SK-N-SH treated with all-trans-retinoic acid at 6 μM for 48 hours (cell line): ENCODE data around the gene GLIPR2.

Experiments used
- ARNTL ChIP-seq: fragments of 450-650 bp; formaldehyde crosslinking; IDR thresholded peaks from 2 replicates; pipeline ENCODE4 v1.5.0; 2020; ENCODE audit warnings: low read depth, mild to moderate bottlenecking, moderate library complexity, borderline replicate concordance
- BACH2 ChIP-seq: fragments of 250-450 bp; sonication (Bioruptor Pico); IDR thresholded peaks from 2 replicates; pipeline ENCODE4 v1.9.0; 2021; ENCODE audit warnings: mild to moderate bottlenecking, borderline replicate concordance
- CSDC2 ChIP-seq: fragments of 250-450 bp; sonication (Bioruptor Pico); IDR thresholded peaks from 2 replicates; pipeline ENCODE4 v1.5.0; 2020; ENCODE audit warnings: mild to moderate bottlenecking, moderate library complexity
- RARB ChIP-seq: fragments of 250-450 bp; sonication (Bioruptor Pico); IDR thresholded peaks from 2 replicates; pipeline ENCODE4 v1.8.0; 2021; ENCODE audit warnings: mild to moderate bottlenecking, moderate library complexity
- SNAI2 ChIP-seq: fragments of 250-450 bp; sonication (Bioruptor Pico); IDR thresholded peaks from 2 replicates; pipeline ENCODE4 v1.5.0; 2020; ENCODE audit warnings: mild to moderate bottlenecking, moderate library complexity
- ZC3H10 ChIP-seq: fragments of 250-450 bp; sonication (Bioruptor Pico); IDR thresholded peaks from 2 replicates; pipeline ENCODE4 v1.5.1; 2021; ENCODE audit warnings: mild to moderate bottlenecking, moderate library complexity
- ZFP3 ChIP-seq: fragments of 250-450 bp; sonication (Bioruptor Pico); IDR thresholded peaks from 2 replicates; pipeline ENCODE4 v1.5.0; 2020; ENCODE audit warnings: mild to moderate bottlenecking, moderate library complexity
- ZNF565 ChIP-seq: fragments of 450-650 bp; formaldehyde crosslinking; conservative IDR thresholded peaks from 2 replicates; pipeline ENCODE4 v1.5.0; 2020; ENCODE audit warnings: low read depth, mild to moderate bottlenecking, moderate library complexity
- ZNF70 ChIP-seq: fragments of 450-650 bp; formaldehyde crosslinking; IDR thresholded peaks from 2 replicates; pipeline ENCODE4 v1.5.0; 2020; ENCODE audit warnings: mild to moderate bottlenecking, moderate library complexity
- TF ChIP-seq, protein P1 (sequence below): fragments of 250-450 bp; sonication (Bioruptor Pico); IDR thresholded peaks from 2 replicates; pipeline ENCODE4 v1.8.0; 2021; ENCODE audit warnings: low read depth, mild to moderate bottlenecking, moderate library complexity, borderline replicate concordance
- TF ChIP-seq, protein P2 (sequence below): fragments of 250-450 bp; sonication (Bioruptor Pico); IDR thresholded peaks from 2 replicates; pipeline ENCODE4 v1.5.0; 2020; ENCODE audit warnings: mild to moderate bottlenecking, moderate library complexity
- TF ChIP-seq, protein P3 (sequence below): fragments of 250-450 bp; sonication (Bioruptor Pico); IDR thresholded peaks from 2 replicates; pipeline ENCODE4 v1.5.1; 2020; ENCODE audit warnings: low read depth, mild to moderate bottlenecking, moderate library complexity

DNA sequence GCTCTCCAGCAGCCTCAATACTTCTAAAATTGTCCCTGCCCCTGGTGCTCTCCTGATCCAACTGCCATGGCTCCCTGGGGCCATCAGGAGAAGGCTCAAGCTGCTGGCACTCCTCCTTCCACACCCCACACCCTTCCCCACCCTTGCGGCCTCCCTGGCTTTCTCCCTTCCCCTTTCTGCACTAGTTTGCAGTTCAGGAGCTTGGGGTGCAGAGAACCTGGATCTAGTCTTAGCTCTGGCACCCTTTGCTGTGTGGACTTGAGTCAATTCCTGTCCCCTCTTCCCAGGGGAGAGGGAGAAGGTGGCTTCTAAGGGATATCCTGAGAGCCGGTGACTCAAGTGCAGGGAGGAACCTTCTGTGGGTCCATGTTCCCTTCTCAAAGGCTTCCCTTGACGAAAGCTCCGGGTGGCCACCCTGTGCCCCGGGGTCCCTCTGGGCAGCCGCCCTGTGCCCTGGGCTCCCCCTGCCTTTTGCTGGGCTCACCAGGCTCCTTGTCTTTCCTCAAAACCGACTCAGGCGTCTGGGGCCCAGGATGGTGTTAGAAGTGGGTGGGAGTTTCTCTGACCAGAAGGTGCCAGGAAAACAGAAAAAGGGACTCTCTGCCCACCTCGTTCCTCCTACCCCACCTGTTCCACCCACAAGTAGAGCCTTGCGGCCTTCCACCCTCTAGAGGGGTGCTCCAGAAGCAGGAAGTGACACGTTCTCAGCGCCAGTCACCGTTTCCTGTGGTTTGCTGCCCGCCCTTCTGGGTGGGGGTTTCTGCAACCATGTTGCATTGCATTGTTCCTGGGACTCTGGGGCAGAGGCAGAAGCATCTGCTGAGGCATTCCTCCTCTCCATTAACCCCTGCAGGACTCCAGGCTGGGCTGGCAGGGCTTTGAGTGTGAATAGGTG, 15.0 kb downstream of the GLIPR2 start:
- TF ChIP-seq ZNF565 (CRISPR knock-in tag) (no peak), BACH2 (CRISPR knock-in tag) (no peak), ARNTL (CRISPR knock-in tag) (no peak), ZNF70 (CRISPR knock-in tag) (no peak), ZFP3 (CRISPR knock-in tag) (no peak), SNAI2 (no peak), CSDC2 (CRISPR knock-in tag) (no peak), ZC3H10 (CRISPR knock-in tag) (no peak), RARB (CRISPR knock-in tag) (no peak)
- TF ChIP-seq, protein P1, sequence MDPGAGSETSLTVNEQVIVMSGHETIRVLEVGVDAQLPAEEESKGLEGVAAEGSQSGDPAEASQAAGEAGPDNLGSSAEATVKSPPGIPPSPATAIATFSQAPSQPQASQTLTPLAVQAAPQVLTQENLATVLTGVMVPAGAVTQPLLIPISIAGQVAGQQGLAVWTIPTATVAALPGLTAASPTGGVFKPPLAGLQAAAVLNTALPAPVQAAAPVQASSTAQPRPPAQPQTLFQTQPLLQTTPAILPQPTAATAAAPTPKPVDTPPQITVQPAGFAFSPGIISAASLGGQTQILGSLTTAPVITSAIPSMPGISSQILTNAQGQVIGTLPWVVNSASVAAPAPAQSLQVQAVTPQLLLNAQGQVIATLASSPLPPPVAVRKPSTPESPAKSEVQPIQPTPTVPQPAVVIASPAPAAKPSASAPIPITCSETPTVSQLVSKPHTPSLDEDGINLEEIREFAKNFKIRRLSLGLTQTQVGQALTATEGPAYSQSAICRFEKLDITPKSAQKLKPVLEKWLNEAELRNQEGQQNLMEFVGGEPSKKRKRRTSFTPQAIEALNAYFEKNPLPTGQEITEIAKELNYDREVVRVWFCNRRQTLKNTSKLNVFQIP (CRISPR knock-in tag), result no peak
- TF ChIP-seq, protein P2, sequence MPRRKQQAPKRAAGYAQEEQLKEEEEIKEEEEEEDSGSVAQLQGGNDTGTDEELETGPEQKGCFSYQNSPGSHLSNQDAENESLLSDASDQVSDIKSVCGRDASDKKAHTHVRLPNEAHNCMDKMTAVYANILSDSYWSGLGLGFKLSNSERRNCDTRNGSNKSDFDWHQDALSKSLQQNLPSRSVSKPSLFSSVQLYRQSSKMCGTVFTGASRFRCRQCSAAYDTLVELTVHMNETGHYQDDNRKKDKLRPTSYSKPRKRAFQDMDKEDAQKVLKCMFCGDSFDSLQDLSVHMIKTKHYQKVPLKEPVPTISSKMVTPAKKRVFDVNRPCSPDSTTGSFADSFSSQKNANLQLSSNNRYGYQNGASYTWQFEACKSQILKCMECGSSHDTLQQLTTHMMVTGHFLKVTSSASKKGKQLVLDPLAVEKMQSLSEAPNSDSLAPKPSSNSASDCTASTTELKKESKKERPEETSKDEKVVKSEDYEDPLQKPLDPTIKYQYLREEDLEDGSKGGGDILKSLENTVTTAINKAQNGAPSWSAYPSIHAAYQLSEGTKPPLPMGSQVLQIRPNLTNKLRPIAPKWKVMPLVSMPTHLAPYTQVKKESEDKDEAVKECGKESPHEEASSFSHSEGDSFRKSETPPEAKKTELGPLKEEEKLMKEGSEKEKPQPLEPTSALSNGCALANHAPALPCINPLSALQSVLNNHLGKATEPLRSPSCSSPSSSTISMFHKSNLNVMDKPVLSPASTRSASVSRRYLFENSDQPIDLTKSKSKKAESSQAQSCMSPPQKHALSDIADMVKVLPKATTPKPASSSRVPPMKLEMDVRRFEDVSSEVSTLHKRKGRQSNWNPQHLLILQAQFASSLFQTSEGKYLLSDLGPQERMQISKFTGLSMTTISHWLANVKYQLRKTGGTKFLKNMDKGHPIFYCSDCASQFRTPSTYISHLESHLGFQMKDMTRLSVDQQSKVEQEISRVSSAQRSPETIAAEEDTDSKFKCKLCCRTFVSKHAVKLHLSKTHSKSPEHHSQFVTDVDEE (CRISPR knock-in tag), result no peak
- TF ChIP-seq, protein P3, sequence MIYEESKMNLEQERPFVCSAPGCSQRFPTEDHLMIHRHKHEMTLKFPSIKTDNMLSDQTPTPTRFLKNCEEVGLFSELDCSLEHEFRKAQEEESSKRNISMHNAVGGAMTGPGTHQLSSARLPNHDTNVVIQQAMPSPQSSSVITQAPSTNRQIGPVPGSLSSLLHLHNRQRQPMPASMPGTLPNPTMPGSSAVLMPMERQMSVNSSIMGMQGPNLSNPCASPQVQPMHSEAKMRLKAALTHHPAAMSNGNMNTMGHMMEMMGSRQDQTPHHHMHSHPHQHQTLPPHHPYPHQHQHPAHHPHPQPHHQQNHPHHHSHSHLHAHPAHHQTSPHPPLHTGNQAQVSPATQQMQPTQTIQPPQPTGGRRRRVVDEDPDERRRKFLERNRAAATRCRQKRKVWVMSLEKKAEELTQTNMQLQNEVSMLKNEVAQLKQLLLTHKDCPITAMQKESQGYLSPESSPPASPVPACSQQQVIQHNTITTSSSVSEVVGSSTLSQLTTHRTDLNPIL (CRISPR knock-in tag), result no peak
